B cell (primary cell): ENCODE data around the gene TTC21B.

ENCODE experiments used
- EZH2 ChIP-seq: IDR thresholded peaks from 2 replicates; pipeline ENCODE4 v1.6.1; 2012; ENCODE audit warnings: borderline replicate concordance, low read depth, mild to moderate bottlenecking, moderate library complexity, low read length; ENCODE audit not compliant: insufficient read depth, poor library complexity, severe bottlenecking
- TF ChIP-seq, protein P1 (sequence below): fragments of 200-600 bp; IDR thresholded peaks from one replicate; pipeline ENCODE4 v1.8.0; 2022; ENCODE audit warnings: antibody characterized with exemption, mild to moderate bottlenecking

DNA sequence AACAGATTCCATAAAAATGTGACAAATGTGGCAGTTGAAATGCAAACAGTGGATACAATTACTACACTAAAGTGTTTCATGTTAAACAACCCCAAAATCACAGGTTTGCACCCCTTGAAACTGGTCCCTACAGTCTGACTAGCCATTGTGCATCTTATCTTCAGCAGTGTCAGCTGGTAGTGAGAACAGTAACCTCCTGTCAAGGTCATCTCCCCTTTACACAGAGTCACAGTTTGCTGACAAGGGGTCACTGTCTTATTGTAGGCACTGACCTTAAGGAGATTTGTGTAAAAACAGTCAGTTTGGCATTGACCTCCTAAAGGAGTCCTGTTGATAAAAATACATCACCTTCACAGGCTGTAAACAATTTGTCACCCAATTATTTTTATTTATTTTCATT is 37.3 kb upstream of the TTC21B start:
- TF ChIP-seq, protein P1, sequence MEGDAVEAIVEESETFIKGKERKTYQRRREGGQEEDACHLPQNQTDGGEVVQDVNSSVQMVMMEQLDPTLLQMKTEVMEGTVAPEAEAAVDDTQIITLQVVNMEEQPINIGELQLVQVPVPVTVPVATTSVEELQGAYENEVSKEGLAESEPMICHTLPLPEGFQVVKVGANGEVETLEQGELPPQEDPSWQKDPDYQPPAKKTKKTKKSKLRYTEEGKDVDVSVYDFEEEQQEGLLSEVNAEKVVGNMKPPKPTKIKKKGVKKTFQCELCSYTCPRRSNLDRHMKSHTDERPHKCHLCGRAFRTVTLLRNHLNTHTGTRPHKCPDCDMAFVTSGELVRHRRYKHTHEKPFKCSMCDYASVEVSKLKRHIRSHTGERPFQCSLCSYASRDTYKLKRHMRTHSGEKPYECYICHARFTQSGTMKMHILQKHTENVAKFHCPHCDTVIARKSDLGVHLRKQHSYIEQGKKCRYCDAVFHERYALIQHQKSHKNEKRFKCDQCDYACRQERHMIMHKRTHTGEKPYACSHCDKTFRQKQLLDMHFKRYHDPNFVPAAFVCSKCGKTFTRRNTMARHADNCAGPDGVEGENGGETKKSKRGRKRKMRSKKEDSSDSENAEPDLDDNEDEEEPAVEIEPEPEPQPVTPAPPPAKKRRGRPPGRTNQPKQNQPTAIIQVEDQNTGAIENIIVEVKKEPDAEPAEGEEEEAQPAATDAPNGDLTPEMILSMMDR: no peak
- no peak for TF ChIP-seq EZH2
